NCI-H2227 treated with DMSO at 0.1 percent for 48 hours (cell line): ENCODE measurements around the gene NFYC.
A peak's percentile ranks its signal among the peaks of the same experiment; 100 is the strongest.
"Not testable (repeated sequence)": the region's sequence is repeated elsewhere in the genome, so short reads cannot be mapped to it uniquely, and the experiment has no call there.

ENCODE experiments used
- DNase-seq: peaks from one replicate; lab custom pipeline; 2025; lab: John Stamatoyannopoulos, UW

The NFYC gene

GRCh38 chr1:40665335-40666171, 26.0 kb upstream of the NFYC start, which contains the start of gene RIMS3:
RIMS3 (minus strand) TSS chr1:40665682; CDS start chr1:40641925, 23,757 bp downstream.
- DNase-seq, result peak; percentile 73

- peak; percentile 74 for DNase-seq
Measured at GRCh38 chr1:40668769-40669525, 22.6 kb upstream of the NFYC start.

GRCh38 chr1:40673452-40673851, 18.1 kb upstream of the NFYC start:
- no peak for DNase-seq

- no peak for DNase-seq
Measured at GRCh38 chr1:40676501-40676900, 15.0 kb upstream of the NFYC start.

GRCh38 chr1:40679165-40679953, 12.1 kb upstream of the NFYC start:
- no peak for DNase-seq

GRCh38 chr1:40684669-40685068, 6.8 kb upstream of the NFYC start:
- no peak for DNase-seq

GRCh38 chr1:40687059-40687458, 4.4 kb upstream of the NFYC start:
- DNase-seq, result no peak

GRCh38 chr1:40687661-40688060, 3.8 kb upstream of the NFYC start:
- no peak for DNase-seq

GRCh38 chr1:40689737-40690136, 1.8 kb upstream of the NFYC start:
- no peak for DNase-seq

GRCh38 chr1:40690771-40691537, 550 bp upstream of the NFYC start:
- DNase-seq, result no peak

- DNase-seq, result peak; percentile 33
Measured at GRCh38 chr1:40692429-40692895, 958 bp downstream of the NFYC start.

GRCh38 chr1:40693425-40693824, 1.9 kb downstream of the NFYC start:
- no peak for DNase-seq

GRCh38 chr1:40694353-40694874, 2.9 kb downstream of the NFYC start:
- no peak for DNase-seq

- DNase-seq, result no peak
Measured at GRCh38 chr1:40696294-40696693, 4.8 kb downstream of the NFYC start.

GRCh38 chr1:40697436-40697835, 5.9 kb downstream of the NFYC start:
- no peak for DNase-seq

GRCh38 chr1:40699787-40700186, 8.3 kb downstream of the NFYC start:
- DNase-seq, result no peak

- no peak for DNase-seq
Measured at GRCh38 chr1:40701684-40702083, 10.2 kb downstream of the NFYC start.

- not testable (repeated sequence) for DNase-seq
Measured at GRCh38 chr1:40702810-40703209, 11.3 kb downstream of the NFYC start.

GRCh38 chr1:40703316-40703715, 11.8 kb downstream of the NFYC start:
- no peak for DNase-seq

GRCh38 chr1:40704817-40705733, 13.6 kb downstream of the NFYC start:
- DNase-seq, result no peak
